NT2/D1 (cell line): ENCODE measurements around the gene SCGN.

ENCODE experiments used
- SUZ12 ChIP-seq: IDR thresholded peaks from 2 replicates; pipeline ENCODE4 v1.6.1; 2011; ENCODE audit not compliant: insufficient read length, insufficient read depth; ENCODE audit errors: extremely low read depth
- YY1 ChIP-seq: IDR thresholded peaks from 2 replicates; pipeline ENCODE4 v1.6.1; 2011; ENCODE audit not compliant: insufficient read length, insufficient read depth

DNA sequence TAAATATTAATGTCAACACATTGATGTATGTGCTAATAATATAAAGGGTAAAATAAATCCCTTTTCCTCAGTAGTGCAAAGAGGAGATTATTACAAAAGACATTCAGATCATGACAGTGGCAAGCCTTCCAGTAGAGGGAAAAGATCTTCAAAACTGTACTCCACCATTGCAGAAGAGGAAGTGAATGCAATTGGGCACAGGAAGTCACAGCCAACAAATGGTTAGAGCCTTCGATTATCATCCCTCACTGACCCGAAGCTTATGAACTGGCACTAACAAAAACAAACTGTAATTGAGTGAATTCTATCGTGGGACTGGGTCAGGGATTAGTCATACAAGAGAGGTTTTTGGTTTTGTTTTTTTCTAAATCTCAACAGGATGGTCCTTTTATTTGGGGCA, 39.3 kb upstream of the SCGN start:
- TF ChIP-seq SUZ12 (no peak), YY1 (no peak)
